ENCODE data around the gene PRKCB.

Gene PRKCB

GRCh38 chr16:23835390-23836077 lies at the start of gene PRKCB:
Gene PRKCB (plus strand): TSS chr16:23835983.
- Mint-ChIP-seq H3K27me3 (no peaks in the 10 kb centered on the region), H3K27ac (peak within 1 kb of the TSS; percentile 79), H3K4me3 (peak within 1 kb of the TSS; percentile 89), H3K36me3 (peaks cover 31% of the 10 kb centered on the region), H3K9me3 (peaks cover 5% of the 10 kb centered on the region), H3K4me1 (peaks cover 44% of the 10 kb centered on the region)
- peak; percentile 92 for ATAC-seq

- Mint-ChIP-seq H3K36me3 (no peaks in the 10 kb centered on the region), H3K27ac (no peak overlapping the region), H3K9me3 (no peaks in the 10 kb centered on the region), H3K27me3 (peaks cover 29% of the 10 kb centered on the region), H3K4me1 (peaks cover 9% of the 10 kb centered on the region), H3K4me3 (no peak overlapping the region)
- no peak for ATAC-seq
These were observed 48.7 kb upstream of the PRKCB start for GRCh38 chr16:23786964-23787561.

- peaks cover 12% of the 10 kb centered on the region for H3K27me3 Mint-ChIP-seq
- H3K27ac Mint-ChIP-seq = no peak overlapping the region
- H3K9me3 Mint-ChIP-seq = no peaks in the 10 kb centered on the region
- H3K4me1 Mint-ChIP-seq = peaks cover 9% of the 10 kb centered on the region
- no peak overlapping the region for H3K4me3 Mint-ChIP-seq
- H3K36me3 Mint-ChIP-seq = no peaks in the 10 kb centered on the region
- ATAC-seq = no peak
These were observed 47.1 kb upstream of the PRKCB start for GRCh38 chr16:23788685-23789084.

GRCh38 chr16:23795378-23795777 lies 40.4 kb upstream of the PRKCB start:
- H3K27ac Mint-ChIP-seq = no peak overlapping the region
- no peak overlapping the region for H3K4me3 Mint-ChIP-seq
- no peak for ATAC-seq
- no peaks in the 10 kb centered on the region for H3K9me3 Mint-ChIP-seq
- H3K4me1 Mint-ChIP-seq = no peaks in the 10 kb centered on the region
- no peaks in the 10 kb centered on the region for H3K36me3 Mint-ChIP-seq
- no peaks in the 10 kb centered on the region for H3K27me3 Mint-ChIP-seq

- Mint-ChIP-seq H3K36me3 (no peaks in the 10 kb centered on the region), H3K27ac (no peak overlapping the region)
- no peak for ATAC-seq
These were observed 38.8 kb upstream of the PRKCB start for GRCh38 chr16:23796941-23797340.

GRCh38 chr16:23801378-23801777 lies 34.4 kb upstream of the PRKCB start:
- Mint-ChIP-seq H3K27me3 (no peaks in the 10 kb centered on the region), H3K9me3 (no peaks in the 10 kb centered on the region), H3K27ac (peak overlapping the region; percentile 57), H3K36me3 (no peaks in the 10 kb centered on the region), H3K4me1 (peaks cover 31% of the 10 kb centered on the region), H3K4me3 (peak overlapping the region; percentile 80)
- peak; percentile 85 for ATAC-seq

More at GRCh38 chr16:23796941-23797340, 38.8 kb upstream of the PRKCB start:
- peaks cover 9% of the 10 kb centered on the region for H3K4me1 Mint-ChIP-seq
- no peak overlapping the region for H3K4me3 Mint-ChIP-seq
- H3K27me3 Mint-ChIP-seq = no peaks in the 10 kb centered on the region
- H3K9me3 Mint-ChIP-seq = no peaks in the 10 kb centered on the region

GRCh38 chr16:23802776-23803175 lies 33.0 kb upstream of the PRKCB start:
- Mint-ChIP-seq H3K9me3 (no peaks in the 10 kb centered on the region), H3K36me3 (no peaks in the 10 kb centered on the region), H3K4me3 (no peak overlapping the region), H3K27me3 (no peaks in the 10 kb centered on the region), H3K27ac (no peak overlapping the region), H3K4me1 (peaks cover 45% of the 10 kb centered on the region)
- ATAC-seq = no peak

- peaks cover 51% of the 10 kb centered on the region for H3K4me1 Mint-ChIP-seq
- no peaks in the 10 kb centered on the region for H3K9me3 Mint-ChIP-seq
- H3K27ac Mint-ChIP-seq = peak overlapping the region; percentile 80
- no peaks in the 10 kb centered on the region for H3K36me3 Mint-ChIP-seq
- peak overlapping the region; percentile 69 for H3K4me3 Mint-ChIP-seq
- no peaks in the 10 kb centered on the region for H3K27me3 Mint-ChIP-seq
- peak; percentile 87 for ATAC-seq
These were observed 32.1 kb upstream of the PRKCB start for GRCh38 chr16:23803591-23804123.

- peak; percentile 94 for ATAC-seq
- no peak overlapping the region for H3K4me3 Mint-ChIP-seq
- peak overlapping the region; percentile 91 for H3K27ac Mint-ChIP-seq
- no peaks in the 10 kb centered on the region for H3K27me3 Mint-ChIP-seq
- no peaks in the 10 kb centered on the region for H3K36me3 Mint-ChIP-seq
- H3K9me3 Mint-ChIP-seq = no peaks in the 10 kb centered on the region
- peaks cover 41% of the 10 kb centered on the region for H3K4me1 Mint-ChIP-seq
These were observed 28.8 kb upstream of the PRKCB start for GRCh38 chr16:23807028-23807427.

GRCh38 chr16:23821467-23821866 lies 14.3 kb upstream of the PRKCB start:
- H3K27ac Mint-ChIP-seq = peak overlapping the region; percentile 8
- no peak for ATAC-seq
- peaks cover 17% of the 10 kb centered on the region for H3K4me1 Mint-ChIP-seq
- peaks cover 8% of the 10 kb centered on the region for H3K27me3 Mint-ChIP-seq
- no peaks in the 10 kb centered on the region for H3K36me3 Mint-ChIP-seq
- no peaks in the 10 kb centered on the region for H3K9me3 Mint-ChIP-seq
- H3K4me3 Mint-ChIP-seq = no peak overlapping the region

GRCh38 chr16:23821875-23822688 lies 13.7 kb upstream of the PRKCB start:
- Mint-ChIP-seq H3K27me3 (peaks cover 8% of the 10 kb centered on the region), H3K4me3 (no peak overlapping the region), H3K4me1 (peaks cover 23% of the 10 kb centered on the region), H3K9me3 (no peaks in the 10 kb centered on the region), H3K36me3 (no peaks in the 10 kb centered on the region), H3K27ac (peak overlapping the region; percentile 8)
- no peak for ATAC-seq

GRCh38 chr16:23823475-23824384 lies 12.1 kb upstream of the PRKCB start:
- no peak overlapping the region for H3K4me3 Mint-ChIP-seq
- no peaks in the 10 kb centered on the region for H3K36me3 Mint-ChIP-seq
- H3K4me1 Mint-ChIP-seq = peaks cover 27% of the 10 kb centered on the region
- peak overlapping the region; percentile 56 for H3K27ac Mint-ChIP-seq
- H3K27me3 Mint-ChIP-seq = peaks cover 1% of the 10 kb centered on the region
- no peak for ATAC-seq
- no peaks in the 10 kb centered on the region for H3K9me3 Mint-ChIP-seq

- Mint-ChIP-seq H3K27me3 (no peaks in the 10 kb centered on the region), H3K4me3 (no peak overlapping the region), H3K9me3 (no peaks in the 10 kb centered on the region), H3K4me1 (peaks cover 27% of the 10 kb centered on the region), H3K36me3 (no peaks in the 10 kb centered on the region), H3K27ac (peak overlapping the region; percentile 56)
- ATAC-seq = no peak
These were observed 10.9 kb upstream of the PRKCB start for GRCh38 chr16:23824909-23825308.

GRCh38 chr16:23826528-23827045 lies 9.2 kb upstream of the PRKCB start:
- Mint-ChIP-seq H3K9me3 (peaks cover 9% of the 10 kb centered on the region), H3K27ac (peak overlapping the region; percentile 87), H3K4me3 (peak overlapping the region; percentile 49), H3K4me1 (peaks cover 27% of the 10 kb centered on the region), H3K36me3 (peaks cover 12% of the 10 kb centered on the region), H3K27me3 (no peaks in the 10 kb centered on the region)
- ATAC-seq = peak; percentile 91

All from stimulated activated memory B cell treated with anti-CD40 and anti-IgM and Interleukin-4, amounts not matched to agents 10 μg/mL and 1 μg/mL and 100 μg/mL, for 72 hours (primary cell).